HEK293T (cell line): Measurements from ENCODE around the gene NBAS.

Experiments
- BHLHE40 ChIP-seq: fragments of 450-650 bp; IDR thresholded peaks from 2 replicates; pipeline ENCODE4 v1.6.1; 2016; ENCODE audit warnings: mild to moderate bottlenecking, moderate library complexity, borderline replicate concordance
- FOXA1 ChIP-seq: fragments of 450-650 bp; IDR thresholded peaks from 2 replicates; pipeline ENCODE4 v1.6.1; 2016; ENCODE audit warnings: mild to moderate bottlenecking
- FOXK2 ChIP-seq: fragments of 450-650 bp; IDR thresholded peaks from 2 replicates; pipeline ENCODE4 v1.6.1; 2016; ENCODE audit warnings: mild to moderate bottlenecking
- FOXM1 ChIP-seq: fragments of 450-650 bp; IDR thresholded peaks from 2 replicates; pipeline ENCODE4 v1.6.1; 2017; ENCODE audit warnings: mild to moderate bottlenecking, borderline replicate concordance
- NFRKB ChIP-seq: fragments of 450-650 bp; IDR thresholded peaks from 2 replicates; pipeline ENCODE4 v1.6.1; 2016; ENCODE audit warnings: mild to moderate bottlenecking, moderate library complexity
- SP1 ChIP-seq: fragments of 450-650 bp; IDR thresholded peaks from 2 replicates; pipeline ENCODE4 v1.6.1; 2017
- SUZ12 ChIP-seq: fragments of 450-650 bp; IDR thresholded peaks from 2 replicates; pipeline ENCODE4 v1.6.1; 2016; ENCODE audit warnings: mild to moderate bottlenecking
- TARDBP ChIP-seq: fragments of 450-650 bp; IDR thresholded peaks from 2 replicates; pipeline ENCODE4 v1.6.1; 2016
- ZNF384 ChIP-seq: fragments of 450-650 bp; IDR thresholded peaks from 2 replicates; pipeline ENCODE4 v1.6.1; 2016

- TF ChIP-seq SP1 (no peak), FOXM1 (no peak), ZNF384 (no peak), SUZ12 (no peak), FOXK2 (no peak), FOXA1 (no peak), BHLHE40 (no peak), NFRKB (no peak), TARDBP (no peak)
Observed at GRCh38 chr2:15603948-15604347, 42.8 kb upstream of the NBAS start.
